ENCODE measurements around the gene PLD3. TPM values are rescaled to one million over a fixed set of nuclear protein-coding genes. Genes with fewer than 3 reads are reported as not detected.
A peak's percentile ranks its signal among the peaks of the same experiment; 100 is the strongest.

PLD3 gene
- total and polyA plus RNA-seq, 2 donors (not counting 1 experiment from before 2014, with no cell fraction given), result 208 to 230 TPM

GRCh38 chr19:40425450-40426287, 77.2 kb downstream of the PLD3 start, which contains the start of gene SERTAD1:
Gene SERTAD1 (minus strand): TSS chr19:40425992. CDS start chr19:40423546, 2,446 bp downstream.
- Histone ChIP-seq H3K4me3 (replicated peaks in 1 of 4; ENCODE audit: control extremely low read depth in 1 of 4, insufficient read depth in 1 of 4, low read depth in 3 of 4, low read length in 4 of 4) (peak within 1 kb of the TSS; percentile 80 to 99 (median 94)), H2AFZ (ENCODE audit: low read length) (peak within 1 kb of the TSS; percentile 56), H3K9ac (ENCODE audit: insufficient read depth, low read length) (peak within 1 kb of the TSS; percentile 93), H4K20me1 (ENCODE audit: control insufficient read depth, extremely low read depth, insufficient read depth, low read length) (no peaks in the 10 kb centered on the region), H3K9me3 (ENCODE audit: control insufficient read depth, insufficient read depth, low read depth, low read length) (no peaks in the 10 kb centered on the region), H3K27ac (ENCODE audit: insufficient read depth, low read length) (peak within 1 kb of the TSS; percentile 97), H3K79me2 (ENCODE audit: control insufficient read depth, insufficient read depth, low read length) (peaks cover 31% of the 10 kb centered on the region), H3K4me1 (ENCODE audit: control insufficient read depth, extremely low read depth, insufficient read depth, low read length) (peaks cover 6% of the 10 kb centered on the region), H3K4me2 (ENCODE audit: extremely low read depth, insufficient read depth, low read length) (peak within 1 kb of the TSS; percentile 97), H3K36me3 (ENCODE audit: control insufficient read depth, insufficient read depth, low read length) (peaks cover 9% of the 10 kb centered on the region), H3K27me3 (ENCODE audit: control insufficient read depth, insufficient read depth, low read length) (no peaks in the 10 kb centered on the region)
- peak; percentile 98 to 99 for DNase-seq (ENCODE audit: low read depth in 2 of 2)
- TF ChIP-seq CTCF (conservative IDR thresholded peaks at IDR 0.05 in 1 of 2, IDR thresholded peaks at IDR 0.05 in 1 of 2; ENCODE audit: low read depth in 1 of 2, low read length in 2 of 2) (peak; percentile 51 to 66), EZH2 (IDR thresholded peaks at IDR 0.05; ENCODE audit: low read length, missing control alignments) (no peak)

Other genes starting within 250 kb of the PLD3 start
- gene MAP3K10, start 157.3 kb upstream of the PLD3 start, total RNA-seq, result 7.2 and 7.4 TPM in 2 replicates
- 1.9 and 2.7 TPM in 2 replicates for gene MAP3K10, start 157.3 kb upstream of the PLD3 start, polyA plus RNA-seq
- gene TTC9B, start 130.3 kb upstream of the PLD3 start, total RNA-seq, result not detected in 2 replicates
- gene TTC9B, start 130.3 kb upstream of the PLD3 start, polyA plus RNA-seq, result not detected in 2 replicates
- gene CCNP, start 122.0 kb upstream of the PLD3 start, total RNA-seq, result 0.26 and 0.50 TPM in 2 replicates
- 0.07 and 0.16 TPM in 2 replicates for gene CCNP, start 122.0 kb upstream of the PLD3 start, polyA plus RNA-seq
- gene AKT2, start 63.4 kb upstream of the PLD3 start, total RNA-seq, result 58.3 and 76.0 TPM in 2 replicates
- 81.5 and 104 TPM in 2 replicates for gene AKT2, start 63.4 kb upstream of the PLD3 start, polyA plus RNA-seq
- 4.4 and 5.1 TPM in 2 replicates for gene C19orf47, start 298 bp upstream of the PLD3 start, total RNA-seq
- 9.1 and 10.8 TPM in 2 replicates for gene C19orf47, start 298 bp upstream of the PLD3 start, polyA plus RNA-seq
- gene HIPK4, start 41.5 kb downstream of the PLD3 start, total RNA-seq, result 0.17 and 0.26 TPM in 2 replicates
- 0.05 and 0.07 TPM in 2 replicates for gene HIPK4, start 41.5 kb downstream of the PLD3 start, polyA plus RNA-seq
- 3.1 and 3.6 TPM in 2 replicates for gene PRX, start 64.7 kb downstream of the PLD3 start, total RNA-seq
- gene PRX, start 64.7 kb downstream of the PLD3 start, polyA plus RNA-seq, result 0.84 and 0.91 TPM in 2 replicates
- gene SERTAD1, start 77.3 kb downstream of the PLD3 start, total RNA-seq, result 19.2 and 27.2 TPM in 2 replicates
- 7.2 and 12.7 TPM in 2 replicates for gene SERTAD1, start 77.3 kb downstream of the PLD3 start, polyA plus RNA-seq
- gene SERTAD3, start 95.6 kb downstream of the PLD3 start, total RNA-seq, result 22.3 and 23.6 TPM in 2 replicates
- gene SERTAD3, start 95.6 kb downstream of the PLD3 start, polyA plus RNA-seq, result 15.1 and 24.8 TPM in 2 replicates
- gene BLVRB, start 117.0 kb downstream of the PLD3 start, total RNA-seq, result 105 and 145 TPM in 2 replicates
- 40.0 and 50.8 TPM in 2 replicates for gene BLVRB, start 117.0 kb downstream of the PLD3 start, polyA plus RNA-seq
- 3.9 and 6.6 TPM in 2 replicates for gene SPTBN4, start 118.3 kb downstream of the PLD3 start, total RNA-seq
- gene SPTBN4, start 118.3 kb downstream of the PLD3 start, polyA plus RNA-seq, result 1.3 and 2.0 TPM in 2 replicates
- 22.3 and 43.4 TPM in 2 replicates for gene SHKBP1, start 228.2 kb downstream of the PLD3 start, total RNA-seq
- 35.6 and 43.2 TPM in 2 replicates for gene SHKBP1, start 228.2 kb downstream of the PLD3 start, polyA plus RNA-seq

Measured in fibroblast of lung (primary cell).